ENCODE data around the gene AMBP.

DNA sequence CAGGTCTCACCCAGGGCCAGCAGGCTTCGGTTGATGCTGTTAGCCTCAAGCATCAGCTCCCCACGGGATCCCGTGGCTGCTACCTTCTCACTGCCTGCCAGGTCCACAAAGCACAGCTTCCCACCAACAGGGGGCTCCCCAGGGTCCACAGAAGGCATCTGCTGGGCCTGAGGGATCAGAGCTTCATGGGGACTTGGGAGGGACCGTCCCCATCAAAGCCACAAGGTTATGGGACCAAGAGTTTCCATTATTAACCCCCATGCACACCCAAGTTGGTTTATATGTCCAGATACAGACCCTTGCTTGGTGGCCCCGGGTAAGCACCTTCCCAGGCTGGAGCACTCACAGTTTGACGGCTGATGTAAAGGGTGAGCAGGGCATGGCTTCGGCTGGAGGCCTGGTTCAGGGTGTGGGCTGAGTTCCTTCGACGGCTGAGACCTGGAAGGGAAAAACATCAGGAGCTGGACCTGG lies 18.0 kb upstream of the AMBP start:
- TF ChIP-seq EZH2 (IDR thresholded peaks at IDR 0.05) (no peak), EZH2phosphoT487 (IDR thresholded peaks at IDR 0.05) (no peak)
- TF ChIP-seq, protein P1, sequence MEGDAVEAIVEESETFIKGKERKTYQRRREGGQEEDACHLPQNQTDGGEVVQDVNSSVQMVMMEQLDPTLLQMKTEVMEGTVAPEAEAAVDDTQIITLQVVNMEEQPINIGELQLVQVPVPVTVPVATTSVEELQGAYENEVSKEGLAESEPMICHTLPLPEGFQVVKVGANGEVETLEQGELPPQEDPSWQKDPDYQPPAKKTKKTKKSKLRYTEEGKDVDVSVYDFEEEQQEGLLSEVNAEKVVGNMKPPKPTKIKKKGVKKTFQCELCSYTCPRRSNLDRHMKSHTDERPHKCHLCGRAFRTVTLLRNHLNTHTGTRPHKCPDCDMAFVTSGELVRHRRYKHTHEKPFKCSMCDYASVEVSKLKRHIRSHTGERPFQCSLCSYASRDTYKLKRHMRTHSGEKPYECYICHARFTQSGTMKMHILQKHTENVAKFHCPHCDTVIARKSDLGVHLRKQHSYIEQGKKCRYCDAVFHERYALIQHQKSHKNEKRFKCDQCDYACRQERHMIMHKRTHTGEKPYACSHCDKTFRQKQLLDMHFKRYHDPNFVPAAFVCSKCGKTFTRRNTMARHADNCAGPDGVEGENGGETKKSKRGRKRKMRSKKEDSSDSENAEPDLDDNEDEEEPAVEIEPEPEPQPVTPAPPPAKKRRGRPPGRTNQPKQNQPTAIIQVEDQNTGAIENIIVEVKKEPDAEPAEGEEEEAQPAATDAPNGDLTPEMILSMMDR (IDR thresholded peaks at IDR 0.05) = peak; percentile 55

All from neural progenitor cell (in vitro differentiated cells).